H9 (cell line): ENCODE results near the gene DGCR8. TPM values are rescaled to one million over a fixed set of nuclear protein-coding genes. Genes with fewer than 3 reads are reported as not detected.

ENCODE experiments used
- DNase-seq: peaks from one replicate; pipeline ENCODE4 v3.0.0-alpha.2; 2017
- H2AFZ ChIP-seq: one replicate; pipeline ENCODE4 v1.6.1; 2013; ENCODE audit warnings: mild to moderate bottlenecking, low read length, control low read depth, moderate library complexity
- H2AK5ac ChIP-seq: 2 replicates; pipeline ENCODE4 v1.6.1; 2013; ENCODE audit warnings: low read length, control low read depth, mixed read lengths; ENCODE audit not compliant: insufficient read length
- H2BK120ac ChIP-seq: one replicate; pipeline ENCODE4 v1.6.1; 2013; ENCODE audit warnings: low read depth, mild to moderate bottlenecking, low read length, control low read depth, inconsistent platforms; ENCODE audit not compliant: poor library complexity, severe bottlenecking
- H2BK12ac ChIP-seq: 2 replicates; pipeline ENCODE4 v1.6.1; 2013; ENCODE audit warnings: low read length, control low read depth, mixed read lengths, low read depth; ENCODE audit not compliant: insufficient read length
- H2BK15ac ChIP-seq: 2 replicates; pipeline ENCODE4 v1.6.1; 2013; ENCODE audit warnings: low read depth, low read length, control low read depth
- H2BK20ac ChIP-seq: one replicate; pipeline ENCODE4 v1.6.1; 2013; ENCODE audit warnings: low read depth, mild to moderate bottlenecking, low read length, control low read depth, inconsistent platforms; ENCODE audit not compliant: poor library complexity, severe bottlenecking
- H2BK5ac ChIP-seq: 2 replicates; pipeline ENCODE4 v1.6.1; 2013; ENCODE audit warnings: low read length, control low read depth, mixed read lengths; ENCODE audit not compliant: insufficient read length
- H3K14ac ChIP-seq: 2 replicates; pipeline ENCODE4 v1.6.1; 2013; ENCODE audit warnings: low read length, control low read depth; ENCODE audit not compliant: insufficient read depth
- H3K18ac ChIP-seq: 2 replicates; pipeline ENCODE4 v1.6.1; 2013; ENCODE audit warnings: low read depth, mild to moderate bottlenecking, mixed read lengths, low read length, control low read depth; ENCODE audit not compliant: insufficient read length
- H3K23ac ChIP-seq: 2 replicates; pipeline ENCODE4 v1.6.1; 2013; ENCODE audit warnings: low read length, control low read depth, mixed read lengths, low read depth; ENCODE audit not compliant: insufficient read length
- H3K23me2 ChIP-seq: 2 replicates; pipeline ENCODE4 v1.6.1; 2013; ENCODE audit warnings: low read depth, mild to moderate bottlenecking, mixed read lengths, low read length, control low read depth; ENCODE audit not compliant: insufficient read length, poor library complexity, severe bottlenecking
- H3K27ac ChIP-seq: 2 replicates; pipeline ENCODE4 v1.5.1; 2013; ENCODE audit warnings: low read length, control low read depth, mixed read lengths, low read depth; ENCODE audit not compliant: insufficient read length
- H3K27me3 ChIP-seq: 2 replicates; pipeline ENCODE4 v1.6.1; 2013; ENCODE audit warnings: low read length, control low read depth, inconsistent platforms; ENCODE audit not compliant: insufficient read depth
- H3K4ac ChIP-seq: 2 replicates; pipeline ENCODE4 v1.6.1; 2013; ENCODE audit warnings: low read depth, mild to moderate bottlenecking, control low read depth, inconsistent platforms, low read length, moderate library complexity
- H3K4me1 ChIP-seq: 2 replicates; pipeline ENCODE4 v1.6.1; 2013; ENCODE audit warnings: low read length, control low read depth, inconsistent platforms; ENCODE audit not compliant: insufficient read depth
- H3K4me2 ChIP-seq: 2 replicates; pipeline ENCODE4 v1.6.1; 2013; ENCODE audit warnings: low read length, control low read depth, mixed read lengths; ENCODE audit not compliant: insufficient read length, insufficient read depth
- H3K56ac ChIP-seq: 2 replicates; pipeline ENCODE4 v1.6.1; 2013; ENCODE audit warnings: low read depth, mild to moderate bottlenecking, mixed read lengths, low read length, control low read depth; ENCODE audit not compliant: insufficient read length
- H3K79me1 ChIP-seq: 2 replicates; pipeline ENCODE4 v1.6.1; 2013; ENCODE audit warnings: low read depth, mild to moderate bottlenecking, moderate library complexity, low read length, control low read depth, inconsistent platforms; ENCODE audit not compliant: insufficient read depth, poor library complexity, severe bottlenecking
- H3K79me2 ChIP-seq: 2 replicates; pipeline ENCODE4 v1.6.1; 2013; ENCODE audit warnings: low read length, control low read depth, inconsistent platforms; ENCODE audit not compliant: insufficient read depth
- H3K9ac ChIP-seq: 2 replicates; pipeline ENCODE4 v1.6.1; 2013; ENCODE audit warnings: low read length, control low read depth, mixed read lengths; ENCODE audit not compliant: insufficient read length; ENCODE audit errors: extremely low read depth
- H3K9me3 ChIP-seq: one replicate; pipeline ENCODE4 v1.6.1; 2013; ENCODE audit warnings: low read depth, low read length, inconsistent platforms; ENCODE audit not compliant: control insufficient read depth
- H3T11ph ChIP-seq: one replicate; pipeline ENCODE4 v1.6.1; 2013; ENCODE audit warnings: mild to moderate bottlenecking, low read length, control low read depth, inconsistent platforms
- H4K20me1 ChIP-seq: one replicate; pipeline ENCODE4 v1.6.1; 2013; ENCODE audit not compliant: control insufficient read depth, insufficient read length, insufficient read depth
- H4K5ac ChIP-seq: 2 replicates; pipeline ENCODE4 v1.6.1; 2013; ENCODE audit warnings: low read depth, mild to moderate bottlenecking, mixed read lengths, low read length, control low read depth; ENCODE audit not compliant: insufficient read length
- H4K8ac ChIP-seq: replicated peaks from 2 replicates; pipeline ENCODE4 v1.6.1; 2013; ENCODE audit warnings: low read length, control low read depth, mixed read lengths, low read depth; ENCODE audit not compliant: insufficient read length
- H4K91ac ChIP-seq: 2 replicates; pipeline ENCODE4 v1.6.1; 2013; ENCODE audit warnings: low read depth, mild to moderate bottlenecking, moderate library complexity, mixed read lengths, low read length, control low read depth; ENCODE audit not compliant: insufficient read length
- H3K27ac Mint-ChIP-seq, 3 experiments: 2 replicates in 2 of 3; 3 replicates in 1 of 3; pipeline ENCODE4 v1.8.0; 2020 to 2021; ENCODE audit warnings: mixed read lengths in 3 of 3, mild to moderate bottlenecking in 1 of 3, moderate library complexity in 1 of 3
- H3K27me3 Mint-ChIP-seq: 2 replicates; pipeline ENCODE4 v1.8.0; 2021; ENCODE audit warnings: low read depth, mild to moderate bottlenecking, moderate library complexity, mixed read lengths
- H3K36me3 Mint-ChIP-seq, 3 experiments: 2 replicates in 2 of 3; 3 replicates in 1 of 3; pipeline ENCODE4 v1.8.0; 2020 to 2021; ENCODE audit warnings: low read depth in 3 of 3, mixed read lengths in 3 of 3; ENCODE audit not compliant: insufficient read depth in 1 of 3
- H3K4me1 Mint-ChIP-seq, 2 experiments: 2 replicates each; pipeline ENCODE4 v1.8.0; 2020; ENCODE audit warnings: mixed read lengths in 2 of 2
- H3K4me3 Mint-ChIP-seq, 2 experiments: 2 replicates in 1 of 2; 3 replicates in 1 of 2; pipeline ENCODE4 v1.8.0; 2020 to 2021; ENCODE audit warnings: mild to moderate bottlenecking in 2 of 2, mixed read lengths in 2 of 2, moderate library complexity in 1 of 2
- H3K9me3 Mint-ChIP-seq, 2 experiments: 2 replicates in 1 of 2; 3 replicates in 1 of 2; pipeline ENCODE4 v1.8.0; 2020; ENCODE audit warnings: mild to moderate bottlenecking in 2 of 2, mixed read lengths in 2 of 2, moderate library complexity in 1 of 2
- WGBS: extraction: QIAGEN DNeasy Blood & Tissue Kit; methylation state at CpG from one replicate; pipeline ENCODE4 v1.1.7; 2013; ENCODE audit warnings: missing lambda C conversion rate, low lambda C conversion rate, mixed read lengths; ENCODE audit not compliant: insufficient read length; ENCODE audit errors: extremely low coverage; 5-methylcytosine and 5-hydroxymethylcytosine counted together
- total RNA-seq: library from RNA; stranded (reverse); gene quantifications from 2 replicates; pipeline ENCODE4 v1.2.1, GENCODE V29; 2021
- TF ChIP-seq, protein P1 (sequence below): fragments of 200-600 bp; sonication (generic); conservative IDR thresholded peaks from 3 replicates; pipeline ENCODE4 v1.8.0; 2021; ENCODE audit warnings: antibody characterized with exemption, mild to moderate bottlenecking

The DGCR8 gene
- total RNA-seq, 1 experiment from 2014 or later, result 74.5 TPM

GRCh38 chr22:20111045-20111688 is 31.1 kb downstream of the DGCR8 start:
- Histone ChIP-seq H3T11ph (no peak overlapping the region), H3K56ac (no peak overlapping the region), H3K27ac (no peak overlapping the region), H3K4me1 (no peaks in the 10 kb centered on the region), H3K27me3 (no peaks in the 10 kb centered on the region), H4K20me1 (no peaks in the 10 kb centered on the region), H3K4ac (no peak overlapping the region), H3K4me2 (no peak overlapping the region), H2BK20ac (no peak overlapping the region), H2BK15ac (no peak overlapping the region), H4K8ac (no peak overlapping the region), H2BK5ac (no peak overlapping the region), H3K18ac (no peak overlapping the region), H3K9ac (no peak overlapping the region), H2BK12ac (no peak overlapping the region), H3K9me3 (no peaks in the 10 kb centered on the region), H4K91ac (no peak overlapping the region), H4K5ac (no peak overlapping the region), H3K14ac (no peak overlapping the region), H3K23me2 (no peaks in the 10 kb centered on the region), H2AFZ (no peak overlapping the region), H2AK5ac (no peak overlapping the region), H3K79me1 (peaks cover 3% of the 10 kb centered on the region), H3K23ac (no peak overlapping the region), H3K79me2 (no peaks in the 10 kb centered on the region; the same call in 1 of the 2 replicates), H2BK120ac (no peak overlapping the region)
- TF ChIP-seq, protein P1, sequence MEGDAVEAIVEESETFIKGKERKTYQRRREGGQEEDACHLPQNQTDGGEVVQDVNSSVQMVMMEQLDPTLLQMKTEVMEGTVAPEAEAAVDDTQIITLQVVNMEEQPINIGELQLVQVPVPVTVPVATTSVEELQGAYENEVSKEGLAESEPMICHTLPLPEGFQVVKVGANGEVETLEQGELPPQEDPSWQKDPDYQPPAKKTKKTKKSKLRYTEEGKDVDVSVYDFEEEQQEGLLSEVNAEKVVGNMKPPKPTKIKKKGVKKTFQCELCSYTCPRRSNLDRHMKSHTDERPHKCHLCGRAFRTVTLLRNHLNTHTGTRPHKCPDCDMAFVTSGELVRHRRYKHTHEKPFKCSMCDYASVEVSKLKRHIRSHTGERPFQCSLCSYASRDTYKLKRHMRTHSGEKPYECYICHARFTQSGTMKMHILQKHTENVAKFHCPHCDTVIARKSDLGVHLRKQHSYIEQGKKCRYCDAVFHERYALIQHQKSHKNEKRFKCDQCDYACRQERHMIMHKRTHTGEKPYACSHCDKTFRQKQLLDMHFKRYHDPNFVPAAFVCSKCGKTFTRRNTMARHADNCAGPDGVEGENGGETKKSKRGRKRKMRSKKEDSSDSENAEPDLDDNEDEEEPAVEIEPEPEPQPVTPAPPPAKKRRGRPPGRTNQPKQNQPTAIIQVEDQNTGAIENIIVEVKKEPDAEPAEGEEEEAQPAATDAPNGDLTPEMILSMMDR, result peak; percentile 65
- H3K27ac Mint-ChIP-seq, result peak overlapping the region in 2 of 3 experiments; percentile 28 to 94; a peak in 3 of 7 replicates
- H3K9me3 Mint-ChIP-seq, result no peaks in the 10 kb centered on the region
- peaks cover 32 to 73% (median 61%) of the 10 kb centered on the region in 3 experiments; a peak in 6 of 7 replicates for H3K36me3 Mint-ChIP-seq
- DNase-seq, result no peak
- WGBS, result no CpG with 5 or more reads among the region's 14 CpGs
- no peak overlapping the region; a peak in 1 of 5 replicates for H3K4me3 Mint-ChIP-seq
- no peaks in the 10 kb centered on the region; a peak in 2 of 4 replicates for H3K4me1 Mint-ChIP-seq
- H3K27me3 Mint-ChIP-seq, result no peaks in the 10 kb centered on the region; the same call in 1 of the 2 replicates
